Sigmoid colon (tissue), 7 donors: Measurements from ENCODE around the gene DZIP1. TPM values are rescaled to one million over a fixed set of nuclear protein-coding genes. Genes with fewer than 3 reads are reported as not detected.

Experiments
- DNase-seq: peaks from one replicate; pipeline ENCODE4 v3.0.0-alpha.2; 2019
- H3K27ac ChIP-seq, 4 donors: fragments of 200-600 bp; sonication (generic); one replicate each; pipeline ENCODE4 v1.5.1; 2016 to 2019; ENCODE audit warnings: mild to moderate bottlenecking in 1 of 4
- H3K27me3 ChIP-seq, 3 donors: fragments of 200-600 bp; sonication (generic); one replicate each; pipeline ENCODE4 v1.5.1; 2019; ENCODE audit warnings: mild to moderate bottlenecking in 1 of 3
- H3K36me3 ChIP-seq, 4 donors: fragments of 200-600 bp; sonication (generic); one replicate each; pipeline ENCODE4 v1.5.1; 2016 to 2019
- H3K4me1 ChIP-seq, 4 donors: fragments of 200-600 bp; sonication (generic); one replicate each; pipeline ENCODE4 v1.5.1; 2017 to 2019
- H3K4me3 ChIP-seq, 4 donors: fragments of 200-600 bp; sonication (generic); one replicate each; pipeline ENCODE4 v1.5.1; 2017 to 2019; ENCODE audit warnings: mild to moderate bottlenecking in 2 of 4, moderate library complexity in 1 of 4
- H3K9me3 ChIP-seq, 4 donors: fragments of 200-600 bp in 3 of 4; sonication (generic) in 3 of 4; one replicate each; pipeline versions ENCODE4 v1.5.1 to v1.6.1; 2013 to 2019
- EP300 ChIP-seq, 4 donors: sonication (generic); formaldehyde crosslinking; IDR thresholded peaks; one replicate each; pipeline ENCODE4 v1.6.1; 2017; ENCODE audit warnings: antibody characterized with exemption in 4 of 4
- POLR2A ChIP-seq, 2 donors: fragments of 450-650 bp; IDR thresholded peaks; one replicate each; pipeline ENCODE4 v1.6.1; 2016; ENCODE audit warnings: antibody characterized with exemption in 2 of 2, mild to moderate bottlenecking in 2 of 2, moderate library complexity in 2 of 2
- POLR2AphosphoS5 ChIP-seq, 4 donors: sonication (generic); formaldehyde crosslinking; IDR thresholded peaks; one replicate each; pipeline ENCODE4 v1.6.1; 2017; ENCODE audit warnings: antibody characterized with exemption in 4 of 4
- WGBS, 2 donors: extraction: QIAGEN DNeasy Blood & Tissue Kit; methylation state at CpG; one replicate each; pipeline ENCODE4 v1.1.7; 2013; 5-methylcytosine and 5-hydroxymethylcytosine counted together
- intact Hi-C: fragments of 100-400 bp; cut with DNase I; formaldehyde crosslinking; loops from one replicate; pipeline ENCODE4 v1.15.1; 2023
- polyA plus RNA-seq, 3 donors: library from polyadenylated mRNA; stranded (reverse); fragments of 200-250 nt; gene quantifications; one replicate each; pipeline ENCODE4 v1.2.3, GENCODE V29; 2013
- total RNA-seq, 4 donors: library from RNA; depleted of rRNA; stranded (reverse); fragments of >200 nt; gene quantifications; one replicate each; pipeline ENCODE4 v1.1.0, GENCODE V29; 2016
- TF ChIP-seq, protein P1 (sequence below), 4 experiments: fragments of 450-650 bp in 3 of 4; fragments of 200-600 bp in 1 of 4; IDR thresholded peaks; one replicate each; pipeline ENCODE4 v1.5.1; 2016 to 2019; ENCODE audit warnings: antibody characterized with exemption in 4 of 4, mild to moderate bottlenecking in 3 of 4, moderate library complexity in 2 of 4
- donor health status: healthy with polysubstance abuse.
- donor health status: Bipolar disorder and iron deficiency.
- donor health status: healthy.

DZIP1 gene
- total and polyA plus RNA-seq, 7 donors = 1.8 to 41.8 (median 17.5) TPM

DNA sequence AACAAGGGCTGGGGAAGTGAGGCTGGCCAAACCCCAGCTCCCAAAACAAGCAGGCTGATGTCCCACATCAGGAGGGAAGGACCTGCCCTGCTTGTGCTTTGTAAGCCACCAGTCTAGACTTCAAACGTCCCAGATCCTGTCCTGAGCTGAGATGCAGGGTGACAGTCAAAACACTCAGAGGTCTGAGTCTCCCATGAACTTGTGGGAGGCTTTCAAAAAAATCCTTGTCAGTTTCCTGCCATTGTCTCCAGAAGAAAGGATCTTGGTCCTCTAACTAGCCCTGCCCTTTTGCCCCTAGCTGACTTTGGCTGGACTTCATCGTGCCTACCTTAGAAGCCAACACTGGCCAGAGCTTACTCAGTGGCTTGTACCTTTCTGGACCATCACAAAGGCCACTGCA is 43.3 kb downstream of the DZIP1 start:
- Histone ChIP-seq H3K9me3 (no peaks in the 10 kb centered on the region), H3K27me3 (no peaks in the 10 kb centered on the region), H3K4me1 (peaks cover 0 to 10% (median 0%) of the 10 kb centered on the region in 4 donors), H3K4me3 (no peak overlapping the region), H3K27ac (no peak overlapping the region), H3K36me3 (peaks cover 0 to 36% (median 0%) of the 10 kb centered on the region in 4 donors)
- intact Hi-C loops = no loop called here
- 72 to 73% methylated on average over 2 of the region's 2 CpGs for WGBS, 2 donors
- TF ChIP-seq, protein P1, sequence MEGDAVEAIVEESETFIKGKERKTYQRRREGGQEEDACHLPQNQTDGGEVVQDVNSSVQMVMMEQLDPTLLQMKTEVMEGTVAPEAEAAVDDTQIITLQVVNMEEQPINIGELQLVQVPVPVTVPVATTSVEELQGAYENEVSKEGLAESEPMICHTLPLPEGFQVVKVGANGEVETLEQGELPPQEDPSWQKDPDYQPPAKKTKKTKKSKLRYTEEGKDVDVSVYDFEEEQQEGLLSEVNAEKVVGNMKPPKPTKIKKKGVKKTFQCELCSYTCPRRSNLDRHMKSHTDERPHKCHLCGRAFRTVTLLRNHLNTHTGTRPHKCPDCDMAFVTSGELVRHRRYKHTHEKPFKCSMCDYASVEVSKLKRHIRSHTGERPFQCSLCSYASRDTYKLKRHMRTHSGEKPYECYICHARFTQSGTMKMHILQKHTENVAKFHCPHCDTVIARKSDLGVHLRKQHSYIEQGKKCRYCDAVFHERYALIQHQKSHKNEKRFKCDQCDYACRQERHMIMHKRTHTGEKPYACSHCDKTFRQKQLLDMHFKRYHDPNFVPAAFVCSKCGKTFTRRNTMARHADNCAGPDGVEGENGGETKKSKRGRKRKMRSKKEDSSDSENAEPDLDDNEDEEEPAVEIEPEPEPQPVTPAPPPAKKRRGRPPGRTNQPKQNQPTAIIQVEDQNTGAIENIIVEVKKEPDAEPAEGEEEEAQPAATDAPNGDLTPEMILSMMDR (IDR thresholded peaks at IDR 0.05) = no peak
- no peak for TF ChIP-seq POLR2AphosphoS5 (IDR thresholded peaks at IDR 0.05)
- TF ChIP-seq EP300 (IDR thresholded peaks at IDR 0.05) = no peak
- no peak for TF ChIP-seq POLR2A (IDR thresholded peaks at IDR 0.05)
- no peak for DNase-seq

DNA sequence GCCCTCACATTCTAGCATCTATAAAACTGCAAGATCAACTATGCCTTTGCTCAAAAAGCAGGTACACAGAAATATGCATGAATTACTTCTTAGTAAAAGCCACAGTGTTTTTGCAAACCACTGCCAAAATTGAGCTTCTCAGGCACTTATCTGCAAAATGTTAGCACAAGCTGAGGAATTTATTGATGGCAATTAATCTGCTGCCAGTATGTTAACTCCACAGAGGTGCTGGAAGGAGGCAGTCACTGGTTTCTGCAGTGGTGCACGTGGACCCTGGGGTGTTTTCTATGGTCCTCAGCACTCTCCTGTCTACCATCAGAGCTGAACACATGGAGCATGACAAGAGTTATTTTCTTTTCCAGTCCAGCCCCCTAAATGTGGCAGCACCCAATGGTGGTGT is 47.8 kb downstream of the DZIP1 start:
- no peaks in the 10 kb centered on the region for H3K9me3 ChIP-seq
- no peak overlapping the region for H3K4me3 ChIP-seq
- TF ChIP-seq, protein P1 (IDR thresholded peaks at IDR 0.05) = no peak
- TF ChIP-seq POLR2AphosphoS5 (IDR thresholded peaks at IDR 0.05) (no peak), POLR2A (IDR thresholded peaks at IDR 0.05) (no peak), EP300 (IDR thresholded peaks at IDR 0.05) (no peak)
- intact Hi-C loops = no loop called here
- H3K36me3 ChIP-seq = peaks cover 0 to 28% (median 0%) of the 10 kb centered on the region in 4 donors
- 50 to 72% methylated on average over 1 of the region's 1 CpG for WGBS, 2 donors
- no peaks in the 10 kb centered on the region for H3K27me3 ChIP-seq
- no peaks in the 10 kb centered on the region for H3K4me1 ChIP-seq
- no peak overlapping the region for H3K27ac ChIP-seq
- no peak for DNase-seq

DNA sequence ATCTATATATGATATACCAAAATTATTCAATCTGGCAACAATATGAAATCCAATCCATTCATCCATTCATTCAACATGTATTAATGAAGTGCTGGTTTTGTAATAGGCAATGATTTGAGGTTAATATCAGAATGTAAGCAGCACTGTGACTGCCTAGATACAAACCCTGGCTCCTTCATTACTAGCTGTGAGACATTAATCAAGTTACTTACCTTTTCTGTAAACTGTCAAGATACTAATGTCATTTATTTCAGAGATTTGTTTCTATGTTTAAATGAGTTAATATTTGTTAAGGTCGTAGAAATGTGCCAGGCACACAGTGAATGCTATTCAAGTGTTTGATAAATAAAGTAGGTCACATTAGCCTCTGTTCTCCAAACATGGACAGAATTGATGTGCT is 51.0 kb downstream of the DZIP1 start:
- no peak for DNase-seq
- Histone ChIP-seq H3K9me3 (no peaks in the 10 kb centered on the region), H3K27ac (no peak overlapping the region), H3K27me3 (no peaks in the 10 kb centered on the region), H3K36me3 (peaks cover 0 to 35% (median 3%) of the 10 kb centered on the region in 4 donors), H3K4me1 (no peaks in the 10 kb centered on the region), H3K4me3 (no peak overlapping the region)
- intact Hi-C loops = no loop called here
- TF ChIP-seq, protein P1 (IDR thresholded peaks at IDR 0.05) = no peak
- TF ChIP-seq EP300 (IDR thresholded peaks at IDR 0.05) (no peak), POLR2AphosphoS5 (IDR thresholded peaks at IDR 0.05) (no peak)
- 44 to 77% methylated on average over 1 of the region's 1 CpG for WGBS, 2 donors

DNA sequence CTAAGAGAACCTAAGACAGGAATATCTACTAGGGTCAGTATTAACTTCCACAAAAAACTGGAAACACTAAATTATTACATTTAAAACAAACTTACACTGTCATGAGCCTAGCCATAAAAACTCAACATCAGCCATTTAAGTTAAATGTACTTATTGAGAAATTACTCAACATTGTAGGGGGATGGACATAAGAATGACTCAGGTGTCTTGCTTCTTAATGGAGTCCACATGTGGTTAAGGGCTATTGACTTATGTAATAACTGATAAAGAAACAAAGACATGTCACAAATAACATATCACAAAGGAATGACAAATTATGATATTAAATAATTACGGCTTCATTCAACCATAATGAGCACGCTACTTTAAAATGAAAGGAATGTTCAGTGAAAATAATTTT is 55.8 kb downstream of the DZIP1 start:
- H3K9me3 ChIP-seq = no peaks in the 10 kb centered on the region
- intact Hi-C loops = no loop called here
- TF ChIP-seq EP300 (IDR thresholded peaks at IDR 0.05) (no peak), POLR2AphosphoS5 (IDR thresholded peaks at IDR 0.05) (no peak)
- H3K36me3 ChIP-seq = peaks cover 5 to 72% (median 9%) of the 10 kb centered on the region in 4 donors
- H3K4me1 ChIP-seq = no peaks in the 10 kb centered on the region
- no peak for DNase-seq
- H3K4me3 ChIP-seq = no peak overlapping the region
- H3K27me3 ChIP-seq = no peaks in the 10 kb centered on the region
- 93 to 96% methylated on average over 2 of the region's 2 CpGs for WGBS, 2 donors
- H3K27ac ChIP-seq = no peak overlapping the region

DNA sequence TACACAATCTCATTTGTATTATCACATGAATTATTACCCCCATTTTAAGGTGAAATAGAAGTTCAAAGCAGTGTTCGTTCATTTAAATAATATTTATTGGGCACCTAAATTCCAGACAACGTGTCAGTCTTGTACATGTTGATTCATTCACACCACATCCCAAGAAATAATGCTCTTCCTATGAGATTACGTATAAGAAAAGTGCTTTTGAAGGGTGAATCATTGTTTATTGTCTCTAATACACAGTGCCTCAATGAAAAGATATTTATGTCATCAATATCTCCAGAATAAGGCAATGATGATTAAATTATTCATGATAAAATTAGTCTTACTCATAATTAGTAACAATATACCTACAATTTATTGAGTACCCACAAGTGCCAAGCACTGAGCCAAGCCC is 56.4 kb downstream of the DZIP1 start:
- TF ChIP-seq, protein P1 (IDR thresholded peaks at IDR 0.05) = no peak
- no peak for TF ChIP-seq POLR2AphosphoS5 (IDR thresholded peaks at IDR 0.05)
- no peak for TF ChIP-seq POLR2A (IDR thresholded peaks at IDR 0.05)
- no peak for TF ChIP-seq EP300 (IDR thresholded peaks at IDR 0.05)
- no peak overlapping the region for H3K4me3 ChIP-seq
- H3K36me3 ChIP-seq = peaks cover 5 to 73% (median 9%) of the 10 kb centered on the region in 4 donors
- H3K27ac ChIP-seq = no peak overlapping the region
- H3K27me3 ChIP-seq = no peaks in the 10 kb centered on the region
- DNase-seq = no peak
- intact Hi-C loops = no loop called here
- H3K4me1 ChIP-seq = no peaks in the 10 kb centered on the region
- no peaks in the 10 kb centered on the region for H3K9me3 ChIP-seq
- WGBS, 2 donors = 77 to 91% methylated on average over 3 of the region's 3 CpGs
